ENCODE data around the gene TET2.

Gene TET2

GRCh38 chr4:105236202-105236915, 89.7 kb downstream of the TET2 start:
- DNase-seq = no peak

DNA sequence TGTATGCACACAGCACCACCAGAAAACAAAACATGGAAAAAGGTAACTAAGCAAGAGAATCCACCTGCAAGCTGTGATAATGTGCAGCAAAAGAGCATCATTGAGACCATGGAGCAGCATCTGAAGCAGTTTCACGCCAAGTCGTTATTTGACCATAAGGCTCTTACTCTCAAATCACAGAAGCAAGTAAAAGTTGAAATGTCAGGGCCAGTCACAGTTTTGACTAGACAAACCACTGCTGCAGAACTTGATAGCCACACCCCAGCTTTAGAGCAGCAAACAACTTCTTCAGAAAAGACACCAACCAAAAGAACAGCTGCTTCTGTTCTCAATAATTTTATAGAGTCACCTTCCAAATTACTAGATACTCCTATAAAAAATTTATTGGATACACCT, 90.2 kb downstream of the TET2 start:
- DNase-seq = no peak

- no peak for DNase-seq
These were observed 93.4 kb downstream of the TET2 start for GRCh38 chr4:105240037-105240436.

- DNase-seq = no peak
These were observed 94.8 kb downstream of the TET2 start for GRCh38 chr4:105241451-105241850.

DNA sequence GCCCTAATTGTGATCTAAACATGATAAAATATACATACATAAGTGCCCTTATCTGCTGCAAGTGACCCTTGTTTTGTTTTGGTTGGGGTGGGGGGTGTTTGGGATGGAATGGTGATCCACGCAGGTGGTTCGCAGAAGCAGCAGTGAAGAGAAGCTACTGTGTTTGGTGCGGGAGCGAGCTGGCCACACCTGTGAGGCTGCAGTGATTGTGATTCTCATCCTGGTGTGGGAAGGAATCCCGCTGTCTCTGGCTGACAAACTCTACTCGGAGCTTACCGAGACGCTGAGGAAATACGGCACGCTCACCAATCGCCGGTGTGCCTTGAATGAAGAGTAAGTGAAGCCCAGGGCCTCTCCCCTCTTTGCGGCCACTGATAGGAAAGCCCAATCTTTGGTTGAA, 96.8 kb downstream of the TET2 start:
- DNase-seq = no peak

DNA sequence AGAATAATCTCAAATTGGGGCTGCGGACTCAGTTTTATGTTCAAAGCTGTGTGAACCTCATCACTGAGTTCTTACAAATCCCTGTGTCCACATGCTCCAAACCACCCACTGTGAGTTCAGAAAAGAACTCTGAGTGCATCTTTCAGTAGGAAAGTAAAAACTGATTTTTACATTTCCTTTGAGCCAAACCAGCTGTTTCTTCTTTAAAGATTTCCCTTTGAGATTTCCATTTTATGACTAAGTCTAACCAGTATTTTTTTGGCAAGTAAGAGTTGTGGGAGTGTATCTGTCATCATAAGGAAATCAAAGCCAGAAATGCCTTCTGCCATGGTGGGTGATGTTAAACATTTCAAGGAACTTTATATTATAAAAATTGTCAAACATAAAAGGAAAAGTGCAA, 100.0 kb downstream of the TET2 start:
- DNase-seq = no peak

DNA sequence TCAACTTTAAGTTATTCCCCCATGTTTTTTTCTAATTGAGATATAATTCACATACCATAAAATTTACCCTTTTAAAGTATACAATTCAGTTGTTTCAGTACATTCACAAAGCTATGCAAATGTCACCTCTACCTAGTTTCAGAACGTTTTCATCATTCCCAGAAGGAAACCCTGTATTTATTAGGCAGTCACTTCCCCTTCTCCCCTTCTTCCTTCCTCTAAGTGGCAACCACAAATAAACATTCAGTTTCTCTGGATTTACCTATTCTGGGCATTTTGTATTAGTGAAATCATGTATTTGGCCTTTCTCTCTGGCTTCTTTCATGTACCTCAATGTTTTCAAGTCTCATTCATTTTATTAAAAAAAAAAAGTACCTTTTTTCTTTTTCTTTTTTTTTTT, 101.9 kb downstream of the TET2 start:
- DNase-seq = no peak

- no peak for DNase-seq
These were observed 111.3 kb downstream of the TET2 start for GRCh38 chr4:105257817-105258495.

GRCh38 chr4:105265689-105266088, 119.0 kb downstream of the TET2 start:
- DNase-seq = no peak

DNA sequence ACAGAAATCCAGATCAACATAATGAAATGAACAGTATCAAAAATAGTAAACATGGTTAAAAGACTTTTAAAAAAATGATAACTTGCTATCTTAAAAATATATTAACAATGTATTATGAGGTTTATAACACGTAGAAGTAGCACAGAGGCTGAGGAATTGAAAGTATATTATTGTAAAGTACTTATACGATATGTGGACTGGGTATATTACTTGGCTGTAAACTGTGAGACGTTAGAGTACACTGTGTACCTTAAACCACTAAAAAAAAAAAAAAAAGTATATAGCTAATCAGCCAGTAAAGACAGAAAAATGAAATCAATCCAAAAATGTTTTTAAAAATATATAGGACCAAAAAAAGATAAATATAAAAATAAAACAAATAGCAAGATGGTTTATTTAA, 120.6 kb downstream of the TET2 start:
- DNase-seq = no peak

DNA sequence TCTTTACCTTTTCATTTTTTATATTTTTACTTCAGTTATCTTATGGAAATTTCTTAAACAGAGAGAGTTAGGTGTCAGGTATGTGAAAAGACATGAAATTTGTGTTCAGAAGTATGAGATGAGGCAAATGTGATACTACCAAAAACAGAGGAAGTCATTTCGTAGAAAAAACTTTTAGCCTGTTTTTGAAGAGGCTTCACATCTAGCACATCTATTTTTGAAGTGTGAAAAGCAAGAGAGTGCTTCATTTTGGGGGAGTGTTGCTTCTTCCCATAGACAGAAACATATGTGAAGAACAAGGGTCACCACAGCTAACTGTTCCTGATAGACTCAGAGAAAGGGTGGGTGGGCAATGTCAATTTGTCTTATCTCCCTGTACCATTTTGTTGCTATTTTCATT, 125.3 kb downstream of the TET2 start:
- no peak for DNase-seq

- no peak for DNase-seq
These were observed 126.6 kb downstream of the TET2 start for GRCh38 chr4:105273230-105273629.

- DNase-seq = no peak
These were observed 127.4 kb downstream of the TET2 start for GRCh38 chr4:105274090-105274489.

DNA sequence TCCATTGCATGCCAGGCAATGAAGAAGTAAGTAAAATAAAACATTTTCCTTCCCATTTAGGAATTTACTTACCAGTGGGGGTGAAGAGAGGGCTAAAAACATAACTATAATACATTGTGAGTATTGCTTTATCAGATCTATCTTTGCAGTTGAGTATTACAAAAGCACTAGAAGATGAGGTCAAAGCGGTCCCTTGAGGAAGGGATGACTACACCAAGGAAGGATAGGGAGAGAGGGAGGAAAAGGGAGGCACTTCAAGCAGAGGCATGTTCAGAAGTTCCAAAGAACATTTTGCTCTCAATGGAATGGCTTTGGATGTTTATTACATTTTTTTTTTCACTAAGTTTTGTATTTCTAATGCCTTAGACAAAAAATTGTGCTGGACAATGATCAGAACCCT, 127.8 kb downstream of the TET2 start:
- DNase-seq = no peak

- no peak for DNase-seq
These were observed 129.9 kb downstream of the TET2 start for GRCh38 chr4:105276361-105277104.

GRCh38 chr4:105277702-105278101, 131.0 kb downstream of the TET2 start:
- no peak for DNase-seq

DNA sequence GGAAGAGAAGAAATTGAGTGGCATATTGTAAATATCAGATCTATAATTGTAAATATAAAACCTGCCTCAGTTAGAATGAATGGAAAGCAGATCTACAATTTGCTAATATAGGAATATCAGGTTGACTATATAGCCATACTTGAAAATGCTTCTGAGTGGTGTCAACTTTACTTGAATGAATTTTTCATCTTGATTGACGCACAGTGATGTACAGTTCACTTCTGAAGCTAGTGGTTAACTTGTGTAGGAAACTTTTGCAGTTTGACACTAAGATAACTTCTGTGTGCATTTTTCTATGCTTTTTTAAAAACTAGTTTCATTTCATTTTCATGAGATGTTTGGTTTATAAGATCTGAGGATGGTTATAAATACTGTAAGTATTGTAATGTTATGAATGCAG, 132.6 kb downstream of the TET2 start:
- no peak for DNase-seq

DNA sequence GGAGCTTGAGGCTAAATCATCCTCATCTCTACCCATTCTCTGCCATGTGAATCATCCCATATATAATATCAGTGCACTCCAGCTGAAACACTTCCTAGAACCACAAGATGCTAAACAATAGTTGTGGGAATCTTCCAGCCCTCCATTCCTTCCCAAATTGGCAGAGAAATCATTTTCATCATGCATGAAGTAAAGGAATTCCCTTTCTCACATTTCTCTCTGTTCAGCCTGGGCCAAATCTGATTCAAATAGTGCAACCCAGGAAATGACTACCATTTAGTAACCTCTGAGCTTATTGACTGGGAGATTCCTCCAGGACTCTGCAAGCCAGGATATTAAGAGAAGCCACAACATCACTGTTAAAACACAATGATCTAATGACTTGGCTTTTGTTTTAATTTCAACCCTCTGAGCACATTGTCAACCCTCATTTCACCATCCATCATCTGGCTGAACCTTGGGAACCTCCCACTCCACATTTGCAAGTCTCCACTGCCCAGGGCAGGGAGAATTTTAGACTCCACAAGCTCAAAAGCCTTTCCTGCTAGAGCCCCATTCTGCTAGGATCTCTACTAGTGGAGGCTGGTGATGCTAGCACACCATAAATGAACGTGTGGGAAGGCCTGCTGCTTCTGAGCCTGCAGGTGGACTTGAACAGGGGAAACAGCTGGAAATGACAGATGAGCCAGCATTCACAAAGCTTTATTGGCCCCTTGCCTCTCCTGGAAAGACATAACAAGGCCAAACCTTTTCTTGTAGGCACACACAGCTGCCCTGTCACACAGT, 133.9 kb downstream of the TET2 start:
- no peak for DNase-seq

DNA sequence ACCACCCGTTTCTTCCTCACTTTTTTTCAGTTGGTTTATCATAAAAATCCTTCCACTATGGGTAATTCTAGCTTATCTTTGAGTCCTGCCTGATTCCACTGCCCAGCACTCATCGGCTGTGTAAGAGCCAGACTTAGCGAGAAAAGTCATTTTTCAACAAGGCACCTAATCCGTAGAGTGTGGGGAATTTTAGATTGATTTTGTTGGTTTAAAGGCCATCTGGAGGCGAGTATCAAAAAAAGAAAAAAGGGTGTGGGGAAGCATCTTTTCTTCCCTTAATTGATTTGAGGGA, 134.4 kb downstream of the TET2 start:
- no peak for DNase-seq

- no peak for DNase-seq
These were observed 135.8 kb downstream of the TET2 start for GRCh38 chr4:105282489-105282888.

GRCh38 chr4:105283501-105283900, 136.8 kb downstream of the TET2 start:
- no peak for DNase-seq

- no peak for DNase-seq
These were observed 141.4 kb downstream of the TET2 start for GRCh38 chr4:105288121-105288520.

GRCh38 chr4:105291925-105292324, 145.2 kb downstream of the TET2 start:
- DNase-seq = no peak

GRCh38 chr4:105293360-105293759, 146.7 kb downstream of the TET2 start:
- no peak for DNase-seq

All from RPMI8226 (cell line).